GM12878 (cell line): ENCODE data around the gene DCP1B. TPM values are rescaled to one million over a fixed set of nuclear protein-coding genes. Genes with fewer than 3 reads are reported as not detected.

Experiments used
- BRCA1 ChIP-seq: IDR thresholded peaks from 2 replicates; pipeline ENCODE4 v1.6.1; 2011; ENCODE audit warnings: low read depth, low read length, improper control_type of control experiment
- CBFB ChIP-seq: IDR thresholded peaks from 2 replicates; pipeline ENCODE4 v1.6.1; 2016; ENCODE audit warnings: antibody characterized with exemption, low read depth
- CEBPB ChIP-seq, 2 experiments: fragments of 150-350 bp in 1 of 2; IDR thresholded peaks; 2 replicates each; pipeline ENCODE4 v1.6.1; 2012 to 2014; ENCODE audit warnings: low read depth in 2 of 2, low read length in 2 of 2, borderline replicate concordance in 1 of 2, inconsistent platforms in 1 of 2
- EED ChIP-seq: sonication (generic); IDR thresholded peaks from 2 replicates; pipeline ENCODE4 v1.6.1; 2016; ENCODE audit warnings: antibody characterized with exemption, low read depth
- EP300 ChIP-seq, 2 experiments: fragments of 150-350 bp in 1 of 2; IDR thresholded peaks; 2 replicates each; pipeline ENCODE4 v1.6.1; 2011 to 2012; ENCODE audit warnings: low read depth in 2 of 2, low read length in 2 of 2, borderline replicate concordance in 1 of 2, improper control_type of control experiment in 1 of 2, inconsistent platforms in 1 of 2; ENCODE audit not compliant: control insufficient read depth in 1 of 2
- ESRRA ChIP-seq: IDR thresholded peaks from 2 replicates; pipeline ENCODE4 v1.6.1; 2012; ENCODE audit warnings: mild to moderate bottlenecking, low read length, improper control_type of control experiment
- EZH2 ChIP-seq: IDR thresholded peaks from 2 replicates; pipeline ENCODE4 v1.6.1; 2012; ENCODE audit warnings: low read depth, mild to moderate bottlenecking, control low read depth, inconsistent platforms, low read length, borderline replicate concordance; ENCODE audit not compliant: control insufficient read depth
- FOS ChIP-seq: IDR thresholded peaks from 3 replicates; pipeline ENCODE4 v1.6.1; 2011; ENCODE audit warnings: borderline replicate concordance; ENCODE audit not compliant: insufficient read length; ENCODE audit errors: extremely low read depth
- FOXM1 ChIP-seq: IDR thresholded peaks from 2 replicates; pipeline ENCODE4 v1.6.1; 2012; ENCODE audit warnings: low read depth, mild to moderate bottlenecking, inconsistent platforms, low read length, moderate library complexity
- KAT2A ChIP-seq: conservative IDR thresholded peaks from 2 replicates; pipeline ENCODE4 v1.6.1; 2011; ENCODE audit warnings: low read depth, low read length; ENCODE audit not compliant: control insufficient read depth
- MYC ChIP-seq: IDR thresholded peaks from 2 replicates; pipeline ENCODE4 v1.6.1; 2011; ENCODE audit warnings: mild to moderate bottlenecking, low read length, moderate library complexity, inconsistent platforms; ENCODE audit not compliant: insufficient read depth, insufficient replicate concordance, insufficient read length, severe bottlenecking
- RBBP5 ChIP-seq: fragments of 200-600 bp; sonication (generic); conservative IDR thresholded peaks from 2 replicates; pipeline ENCODE4 v1.6.1; 2016
- RELA ChIP-seq: fragments of 450-650 bp; IDR thresholded peaks from 2 replicates; pipeline ENCODE4 v1.8.0; 2014; ENCODE audit warnings: borderline replicate concordance; ENCODE audit not compliant: partially characterized antibody
- SPI1 ChIP-seq: IDR thresholded peaks from 2 replicates; pipeline ENCODE4 v1.6.1; 2011; ENCODE audit warnings: low read depth, mild to moderate bottlenecking, low read length, moderate library complexity, borderline replicate concordance; ENCODE audit not compliant: insufficient read depth
- SREBF1 ChIP-seq: IDR thresholded peaks from 2 replicates; pipeline ENCODE4 v1.6.1; 2012; ENCODE audit warnings: mild to moderate bottlenecking, low read length
- TARDBP ChIP-seq: IDR thresholded peaks from 2 replicates; pipeline ENCODE4 v1.6.1; 2016; ENCODE audit warnings: borderline replicate concordance
- TCF12 ChIP-seq: IDR thresholded peaks from 2 replicates; pipeline ENCODE4 v1.6.1; 2011; ENCODE audit warnings: low read depth, mild to moderate bottlenecking, low read length
- ZSCAN29 ChIP-seq: fragments of 450-650 bp; IDR thresholded peaks from 2 replicates; pipeline ENCODE4 v1.6.1; 2017; ENCODE audit warnings: mild to moderate bottlenecking, moderate library complexity
- polyA plus RNA-seq, 11 experiments: library from polyadenylated mRNA; depleted of rRNA in 4 of 11; unstranded in 6 of 11; stranded (reverse) in 5 of 11; fragments of >200 nt; fragmentation: Nextera tagmentation in 4 of 11; fragmentation: Illumina TruSeq in 1 of 11; extraction: Ambion mirVana in 4 of 11; extraction: Trizol in 1 of 11; gene quantifications; 1 replicate in 1 of 11; 2 replicates in 10 of 11; pipeline versions ENCODE4 v1.2.1 to v1.2.3, GENCODE V29; 2011 to 2016; ENCODE audit warnings: inconsistent platforms in 2 of 11, missing spikeins in 2 of 11, low read depth in 1 of 11
- total RNA-seq, 4 experiments: library from RNA; depleted of rRNA in 3 of 4; stranded (reverse); fragments of >200 nt in 3 of 4; fragmentation: Illumina TruSeq in 1 of 4; extraction: Trizol in 1 of 4; gene quantifications; 2 replicates each; pipeline versions ENCODE4 v1.2.1 to v1.2.3, GENCODE V29; 2013 to 2021
- TF ChIP-seq, protein P1 (sequence below): fragments of 450-650 bp; formaldehyde crosslinking; IDR thresholded peaks from 2 replicates; pipeline ENCODE4 v1.5.0; 2022; ENCODE audit warnings: mild to moderate bottlenecking, missing genetic modification characterization
- TF ChIP-seq, protein P2 (sequence below): fragments of 450-650 bp; IDR thresholded peaks from 2 replicates; pipeline ENCODE4 v1.6.1; 2017; ENCODE audit warnings: mild to moderate bottlenecking, low read depth, inconsistent platforms; ENCODE audit not compliant: poor library complexity, severe bottlenecking
- TF ChIP-seq, protein P3 (sequence below): IDR thresholded peaks from 2 replicates; pipeline ENCODE4 v1.6.1; 2012; ENCODE audit warnings: low read length, inconsistent platforms
- TF ChIP-seq, protein P4 (sequence below): fragments of 450-650 bp; IDR thresholded peaks from 2 replicates; pipeline ENCODE4 v1.6.1; 2017; ENCODE audit warnings: low read depth, mild to moderate bottlenecking, moderate library complexity

The DCP1B gene
- total and polyA plus RNA-seq, 10 of the 15 experiments (the other 5 are each of a cell fraction or from before 2014, with no cell fraction given) = 1.3 to 23.4 (median 15.3) TPM

DNA sequence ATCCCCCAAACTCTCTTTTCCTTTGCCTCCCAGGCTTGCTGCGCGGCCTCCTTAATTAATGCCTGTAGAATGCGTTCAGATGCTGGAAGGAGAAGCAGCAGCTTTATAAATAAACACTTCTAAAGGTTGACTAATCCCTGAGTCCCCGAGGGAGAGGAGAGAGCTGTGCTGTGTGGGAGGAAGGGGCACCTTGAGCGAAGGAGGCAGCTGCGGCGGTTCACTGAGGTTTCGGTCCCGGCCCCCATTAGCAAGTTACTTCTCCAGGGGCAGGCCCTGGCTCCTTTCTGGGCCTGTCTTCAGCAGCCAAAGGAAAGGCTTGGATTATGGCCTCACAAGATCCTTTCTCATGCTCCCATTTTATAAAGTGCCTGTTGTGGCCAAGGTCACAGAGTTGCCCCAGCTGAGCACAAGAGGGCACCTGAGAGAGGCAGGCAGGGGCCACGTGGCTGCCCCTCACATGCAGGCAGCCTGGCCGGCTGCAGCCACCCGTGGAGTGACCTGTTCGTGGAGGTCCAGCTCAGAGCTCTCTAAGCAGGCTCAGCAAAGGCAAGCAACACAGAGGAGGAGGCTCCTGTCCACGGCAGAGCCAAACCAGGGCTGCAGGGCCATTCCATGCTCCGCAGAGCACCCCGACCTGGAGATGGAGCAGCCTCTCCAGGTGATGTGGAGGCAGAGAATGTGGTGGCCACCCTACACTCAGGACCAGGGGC lies 70.8 kb downstream of the DCP1B start (continued):
- TF ChIP-seq, protein P1, sequence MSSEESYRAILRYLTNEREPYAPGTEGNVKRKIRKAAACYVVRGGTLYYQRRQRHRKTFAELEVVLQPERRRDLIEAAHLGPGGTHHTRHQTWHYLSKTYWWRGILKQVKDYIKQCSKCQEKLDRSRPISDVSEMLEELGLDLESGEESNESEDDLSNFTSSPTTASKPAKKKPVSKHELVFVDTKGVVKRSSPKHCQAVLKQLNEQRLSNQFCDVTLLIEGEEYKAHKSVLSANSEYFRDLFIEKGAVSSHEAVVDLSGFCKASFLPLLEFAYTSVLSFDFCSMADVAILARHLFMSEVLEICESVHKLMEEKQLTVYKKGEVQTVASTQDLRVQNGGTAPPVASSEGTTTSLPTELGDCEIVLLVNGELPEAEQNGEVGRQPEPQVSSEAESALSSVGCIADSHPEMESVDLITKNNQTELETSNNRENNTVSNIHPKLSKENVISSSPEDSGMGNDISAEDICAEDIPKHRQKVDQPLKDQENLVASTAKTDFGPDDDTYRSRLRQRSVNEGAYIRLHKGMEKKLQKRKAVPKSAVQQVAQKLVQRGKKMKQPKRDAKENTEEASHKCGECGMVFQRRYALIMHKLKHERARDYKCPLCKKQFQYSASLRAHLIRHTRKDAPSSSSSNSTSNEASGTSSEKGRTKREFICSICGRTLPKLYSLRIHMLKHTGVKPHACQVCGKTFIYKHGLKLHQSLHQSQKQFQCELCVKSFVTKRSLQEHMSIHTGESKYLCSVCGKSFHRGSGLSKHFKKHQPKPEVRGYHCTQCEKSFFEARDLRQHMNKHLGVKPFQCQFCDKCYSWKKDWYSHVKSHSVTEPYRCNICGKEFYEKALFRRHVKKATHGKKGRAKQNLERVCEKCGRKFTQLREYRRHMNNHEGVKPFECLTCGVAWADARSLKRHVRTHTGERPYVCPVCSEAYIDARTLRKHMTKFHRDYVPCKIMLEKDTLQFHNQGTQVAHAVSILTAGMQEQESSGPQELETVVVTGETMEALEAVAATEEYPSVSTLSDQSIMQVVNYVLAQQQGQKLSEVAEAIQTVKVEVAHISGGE = no peak
- TF ChIP-seq FOS = no peak
- no peak for TF ChIP-seq SPI1
- TF ChIP-seq TCF12 = peak; percentile 92
- TF ChIP-seq EED = no peak
- TF ChIP-seq RELA = no peak
- TF ChIP-seq FOXM1 = no peak
- peak; percentile 90; the same call in 1 of the 2 replicates for TF ChIP-seq ESRRA
- TF ChIP-seq, protein P2, sequence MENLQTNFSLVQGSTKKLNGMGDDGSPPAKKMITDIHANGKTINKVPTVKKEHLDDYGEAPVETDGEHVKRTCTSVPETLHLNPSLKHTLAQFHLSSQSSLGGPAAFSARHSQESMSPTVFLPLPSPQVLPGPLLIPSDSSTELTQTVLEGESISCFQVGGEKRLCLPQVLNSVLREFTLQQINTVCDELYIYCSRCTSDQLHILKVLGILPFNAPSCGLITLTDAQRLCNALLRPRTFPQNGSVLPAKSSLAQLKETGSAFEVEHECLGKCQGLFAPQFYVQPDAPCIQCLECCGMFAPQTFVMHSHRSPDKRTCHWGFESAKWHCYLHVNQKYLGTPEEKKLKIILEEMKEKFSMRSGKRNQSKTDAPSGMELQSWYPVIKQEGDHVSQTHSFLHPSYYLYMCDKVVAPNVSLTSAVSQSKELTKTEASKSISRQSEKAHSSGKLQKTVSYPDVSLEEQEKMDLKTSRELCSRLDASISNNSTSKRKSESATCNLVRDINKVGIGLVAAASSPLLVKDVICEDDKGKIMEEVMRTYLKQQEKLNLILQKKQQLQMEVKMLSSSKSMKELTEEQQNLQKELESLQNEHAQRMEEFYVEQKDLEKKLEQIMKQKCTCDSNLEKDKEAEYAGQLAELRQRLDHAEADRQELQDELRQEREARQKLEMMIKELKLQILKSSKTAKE = no peak
- TF ChIP-seq CEBPB (IDR thresholded peaks at IDR 0.05; ENCODE audit: borderline replicate concordance in 1 of 2, low read depth in 2 of 2, low read length in 2 of 2) = no peak
- TF ChIP-seq, protein P3, sequence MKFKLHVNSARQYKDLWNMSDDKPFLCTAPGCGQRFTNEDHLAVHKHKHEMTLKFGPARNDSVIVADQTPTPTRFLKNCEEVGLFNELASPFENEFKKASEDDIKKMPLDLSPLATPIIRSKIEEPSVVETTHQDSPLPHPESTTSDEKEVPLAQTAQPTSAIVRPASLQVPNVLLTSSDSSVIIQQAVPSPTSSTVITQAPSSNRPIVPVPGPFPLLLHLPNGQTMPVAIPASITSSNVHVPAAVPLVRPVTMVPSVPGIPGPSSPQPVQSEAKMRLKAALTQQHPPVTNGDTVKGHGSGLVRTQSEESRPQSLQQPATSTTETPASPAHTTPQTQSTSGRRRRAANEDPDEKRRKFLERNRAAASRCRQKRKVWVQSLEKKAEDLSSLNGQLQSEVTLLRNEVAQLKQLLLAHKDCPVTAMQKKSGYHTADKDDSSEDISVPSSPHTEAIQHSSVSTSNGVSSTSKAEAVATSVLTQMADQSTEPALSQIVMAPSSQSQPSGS = no peak
- TF ChIP-seq RBBP5 = no peak
- no peak for TF ChIP-seq MYC
- no peak for TF ChIP-seq CBFB
- no peak for TF ChIP-seq SREBF1
- TF ChIP-seq ZSCAN29 = no peak
- no peak for TF ChIP-seq KAT2A
- no peak for TF ChIP-seq EZH2
- TF ChIP-seq, protein P4, sequence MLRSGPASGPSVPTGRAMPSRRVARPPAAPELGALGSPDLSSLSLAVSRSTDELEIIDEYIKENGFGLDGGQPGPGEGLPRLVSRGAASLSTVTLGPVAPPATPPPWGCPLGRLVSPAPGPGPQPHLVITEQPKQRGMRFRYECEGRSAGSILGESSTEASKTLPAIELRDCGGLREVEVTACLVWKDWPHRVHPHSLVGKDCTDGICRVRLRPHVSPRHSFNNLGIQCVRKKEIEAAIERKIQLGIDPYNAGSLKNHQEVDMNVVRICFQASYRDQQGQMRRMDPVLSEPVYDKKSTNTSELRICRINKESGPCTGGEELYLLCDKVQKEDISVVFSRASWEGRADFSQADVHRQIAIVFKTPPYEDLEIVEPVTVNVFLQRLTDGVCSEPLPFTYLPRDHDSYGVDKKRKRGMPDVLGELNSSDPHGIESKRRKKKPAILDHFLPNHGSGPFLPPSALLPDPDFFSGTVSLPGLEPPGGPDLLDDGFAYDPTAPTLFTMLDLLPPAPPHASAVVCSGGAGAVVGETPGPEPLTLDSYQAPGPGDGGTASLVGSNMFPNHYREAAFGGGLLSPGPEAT = no peak
- TF ChIP-seq BRCA1 = no peak
- no peak for TF ChIP-seq TARDBP
- peak in 1 of 2 experiments; percentile 54; a peak in 1 of 4 replicates for TF ChIP-seq EP300 (IDR thresholded peaks at IDR 0.05; ENCODE audit: borderline replicate concordance in 1 of 2, control insufficient read depth in 1 of 2, low read depth in 2 of 2, low read length in 2 of 2)
